ENCODE results near the gene ZMYND19. TPM values are rescaled to one million over a fixed set of nuclear protein-coding genes. Genes with fewer than 3 reads are reported as not detected.

Gene ZMYND19
- total RNA-seq, 4 donors from 2014 or later: 13.8 to 17.4 (median 15.8) TPM

DNA sequence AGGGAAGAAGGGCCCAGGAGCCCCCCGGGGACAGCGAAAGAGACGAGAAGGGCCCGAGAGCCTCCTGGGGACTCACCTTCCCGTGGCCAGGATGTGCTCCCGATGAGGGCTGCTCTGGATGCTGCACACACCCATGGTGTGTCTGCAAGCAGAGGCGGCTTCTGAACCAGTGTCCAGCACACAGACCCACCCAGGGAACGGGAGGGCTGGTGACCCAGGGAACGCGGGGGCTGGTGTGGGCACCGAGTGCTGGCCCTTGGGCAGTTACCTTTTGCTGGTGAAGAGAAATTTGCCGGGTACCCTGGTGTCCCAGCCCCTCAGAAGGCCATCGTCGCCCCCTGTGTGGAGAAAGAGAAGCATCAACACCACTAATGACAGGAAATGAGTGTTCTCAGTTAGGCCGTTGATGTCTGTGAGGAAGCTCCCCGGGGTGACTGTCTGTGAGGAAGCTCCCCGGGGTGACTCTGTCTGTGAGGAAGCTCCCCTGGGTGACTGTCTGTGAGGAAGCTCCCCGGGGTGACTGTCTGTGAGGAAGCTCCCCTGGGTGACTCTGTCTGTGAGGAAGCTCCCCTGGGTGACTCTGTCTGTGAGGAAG, 25.4 kb downstream of the ZMYND19 start:
- no peak overlapping the region for H3K27ac ChIP-seq
- no peaks in the 10 kb centered on the region for H3K27me3 ChIP-seq
- 79 to 91% methylated on average over 8 to 15 of the region's 18 CpGs for WGBS, 2 donors
- H3K4me3 ChIP-seq: no peak overlapping the region
- DNase-seq (ENCODE audit: low spot score in 2 of 2): no peak
- H3K36me3 ChIP-seq: peaks cover 0 to 46% (median 0%) of the 10 kb centered on the region in 3 donors
- H3K9me3 ChIP-seq: no peaks in the 10 kb centered on the region
- no peaks in the 10 kb centered on the region for H3K4me1 ChIP-seq
- TF ChIP-seq EP300 (IDR thresholded peaks at IDR 0.05) (no peak), POLR2A (IDR thresholded peaks at IDR 0.05) (no peak)
- TF ChIP-seq, protein P1, sequence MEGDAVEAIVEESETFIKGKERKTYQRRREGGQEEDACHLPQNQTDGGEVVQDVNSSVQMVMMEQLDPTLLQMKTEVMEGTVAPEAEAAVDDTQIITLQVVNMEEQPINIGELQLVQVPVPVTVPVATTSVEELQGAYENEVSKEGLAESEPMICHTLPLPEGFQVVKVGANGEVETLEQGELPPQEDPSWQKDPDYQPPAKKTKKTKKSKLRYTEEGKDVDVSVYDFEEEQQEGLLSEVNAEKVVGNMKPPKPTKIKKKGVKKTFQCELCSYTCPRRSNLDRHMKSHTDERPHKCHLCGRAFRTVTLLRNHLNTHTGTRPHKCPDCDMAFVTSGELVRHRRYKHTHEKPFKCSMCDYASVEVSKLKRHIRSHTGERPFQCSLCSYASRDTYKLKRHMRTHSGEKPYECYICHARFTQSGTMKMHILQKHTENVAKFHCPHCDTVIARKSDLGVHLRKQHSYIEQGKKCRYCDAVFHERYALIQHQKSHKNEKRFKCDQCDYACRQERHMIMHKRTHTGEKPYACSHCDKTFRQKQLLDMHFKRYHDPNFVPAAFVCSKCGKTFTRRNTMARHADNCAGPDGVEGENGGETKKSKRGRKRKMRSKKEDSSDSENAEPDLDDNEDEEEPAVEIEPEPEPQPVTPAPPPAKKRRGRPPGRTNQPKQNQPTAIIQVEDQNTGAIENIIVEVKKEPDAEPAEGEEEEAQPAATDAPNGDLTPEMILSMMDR (IDR thresholded peaks at IDR 0.05): no peak

DNA sequence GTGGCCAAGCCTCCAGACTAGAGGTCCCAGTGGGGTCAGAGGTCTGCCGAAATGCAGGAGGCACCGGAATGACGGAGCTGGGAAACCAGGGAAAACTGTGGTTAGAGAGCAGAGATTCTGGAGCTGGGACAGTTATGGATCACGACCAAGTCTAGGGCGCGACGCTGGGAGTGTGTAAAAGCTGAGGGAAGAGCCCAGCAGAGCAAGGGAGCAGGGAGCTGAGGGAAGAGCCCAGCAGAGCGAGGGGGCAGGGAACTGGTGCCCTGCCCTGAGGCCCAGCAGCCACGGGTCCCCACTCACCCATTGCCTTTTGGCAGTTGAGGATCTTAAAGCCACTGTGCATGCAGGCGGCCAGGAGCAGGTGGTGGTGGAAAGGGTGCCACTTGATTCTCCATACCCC, 26.2 kb downstream of the ZMYND19 start:
- 91 to 94% methylated on average over 10 of the region's 10 CpGs for WGBS, 2 donors
- Histone ChIP-seq H3K4me3 (no peak overlapping the region), H3K4me1 (no peaks in the 10 kb centered on the region), H3K27ac (no peak overlapping the region), H3K36me3 (peaks cover 0 to 51% (median 0%) of the 10 kb centered on the region in 3 donors), H3K27me3 (no peaks in the 10 kb centered on the region), H3K9me3 (no peaks in the 10 kb centered on the region)
- no peak for DNase-seq (ENCODE audit: low spot score in 2 of 2)
- no peak for TF ChIP-seq POLR2A (IDR thresholded peaks at IDR 0.05)
- TF ChIP-seq EP300 (IDR thresholded peaks at IDR 0.05): no peak
- TF ChIP-seq, protein P1 (IDR thresholded peaks at IDR 0.05): no peak

DNA sequence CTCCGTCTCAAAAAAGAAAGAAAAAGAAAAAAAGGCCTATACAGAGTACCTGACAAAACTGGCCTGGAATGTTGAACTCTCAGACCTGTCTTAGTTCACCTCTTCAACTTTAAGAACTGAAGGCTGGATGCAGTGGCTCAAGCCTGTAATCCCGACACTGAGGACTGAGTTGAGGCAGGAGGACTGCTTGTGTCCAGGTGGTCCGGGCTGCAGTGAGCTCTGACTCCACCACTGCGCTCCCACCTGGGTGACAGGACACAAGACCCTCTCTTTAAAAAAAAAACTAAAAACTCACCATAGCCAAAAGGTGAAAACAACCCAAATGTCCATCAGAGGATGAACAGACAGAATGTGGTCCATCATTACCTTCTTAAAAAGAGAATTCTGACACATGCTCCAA, 32.2 kb downstream of the ZMYND19 start:
- TF ChIP-seq, protein P1 (IDR thresholded peaks at IDR 0.05): no peak
- no peak for TF ChIP-seq POLR2A (IDR thresholded peaks at IDR 0.05)
- TF ChIP-seq EP300 (IDR thresholded peaks at IDR 0.05): no peak
- H3K4me3 ChIP-seq: no peak overlapping the region
- no peaks in the 10 kb centered on the region for H3K9me3 ChIP-seq
- DNase-seq (ENCODE audit: low spot score in 2 of 2): no peak
- H3K27ac ChIP-seq: no peak overlapping the region
- H3K4me1 ChIP-seq: peaks cover 0 to 10% (median 0%) of the 10 kb centered on the region in 4 donors
- H3K27me3 ChIP-seq: no peaks in the 10 kb centered on the region
- peaks cover 0 to 89% (median 7%) of the 10 kb centered on the region in 3 donors for H3K36me3 ChIP-seq
- 95 to 97% methylated on average over 4 of the region's 4 CpGs for WGBS, 2 donors

DNA sequence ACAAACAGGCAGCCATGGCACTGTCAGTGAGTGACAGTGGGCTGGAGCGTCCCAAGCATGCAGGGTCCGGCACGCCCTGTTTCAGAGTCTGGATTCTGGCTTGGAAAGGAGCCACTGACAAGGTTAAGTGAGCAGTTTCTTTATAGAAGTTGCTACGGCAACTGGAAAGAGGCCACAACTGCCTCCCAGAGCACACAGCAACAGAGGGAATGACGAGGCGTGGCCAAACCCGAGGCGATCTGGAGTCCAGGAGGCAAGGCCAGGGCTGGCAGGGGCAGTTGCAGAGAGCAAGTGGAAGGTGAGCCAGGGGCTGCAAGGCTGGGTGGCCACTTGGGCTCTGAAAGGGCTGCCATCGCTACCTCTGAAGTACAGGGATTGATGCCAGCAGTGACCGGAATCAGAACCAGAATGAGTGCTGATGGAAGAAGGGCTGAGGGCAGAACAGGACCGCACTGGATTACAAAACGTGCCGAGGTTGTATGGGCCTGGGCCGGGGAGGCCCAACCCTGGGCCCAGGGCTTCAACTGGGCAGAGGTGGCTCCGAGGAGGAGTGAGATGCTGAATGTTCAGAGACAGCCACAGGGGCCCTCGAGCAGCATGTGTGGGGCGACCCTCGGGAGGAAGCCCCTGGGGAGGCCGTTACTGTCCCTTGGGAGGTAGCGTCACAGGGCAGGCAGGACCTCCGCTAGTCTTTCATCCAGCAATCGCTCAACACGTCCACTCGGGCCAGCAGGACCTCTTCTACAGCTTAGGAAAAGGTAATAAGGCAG, 34.1 kb downstream of the ZMYND19 start:
- Histone ChIP-seq H3K36me3 (peaks cover 0 to 76% (median 7%) of the 10 kb centered on the region in 3 donors), H3K4me3 (no peak overlapping the region), H3K4me1 (peaks cover 0 to 20% (median 3%) of the 10 kb centered on the region in 4 donors), H3K27me3 (no peaks in the 10 kb centered on the region), H3K27ac (no peak overlapping the region), H3K9me3 (no peaks in the 10 kb centered on the region)
- DNase-seq (ENCODE audit: low spot score in 2 of 2): no peak
- 78 to 80% methylated on average over 18 to 24 of the region's 24 CpGs for WGBS, 2 donors
- TF ChIP-seq POLR2A (IDR thresholded peaks at IDR 0.05) (no peak), EP300 (IDR thresholded peaks at IDR 0.05) (no peak)
- TF ChIP-seq, protein P1 (IDR thresholded peaks at IDR 0.05): no peak

DNA sequence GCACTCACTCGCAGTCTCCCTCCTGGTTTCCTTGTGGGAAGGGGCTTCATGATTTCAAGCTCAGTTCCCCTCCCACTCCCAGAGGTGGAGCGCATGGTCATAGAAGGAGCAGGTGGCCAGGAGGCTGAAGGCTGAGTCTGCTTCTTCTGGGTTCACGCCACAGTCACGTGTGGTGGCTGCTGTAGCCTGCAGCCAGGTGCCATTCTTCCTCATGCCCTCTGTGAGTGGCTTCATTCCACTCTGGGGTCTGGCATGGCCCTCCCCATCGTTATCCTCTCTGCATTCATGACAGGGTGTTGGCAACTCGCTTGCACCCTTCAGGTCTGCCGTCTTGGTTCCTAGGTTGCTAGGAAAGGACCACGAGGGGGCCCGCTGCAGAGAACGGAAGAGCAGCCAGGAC, 35.1 kb downstream of the ZMYND19 start:
- H3K27ac ChIP-seq: no peak overlapping the region
- peaks cover 0 to 68% (median 7%) of the 10 kb centered on the region in 3 donors for H3K36me3 ChIP-seq

More for the DNA sequence above, 35.1 kb downstream of the ZMYND19 start:
- no peak for DNase-seq (ENCODE audit: low spot score in 2 of 2)
- Histone ChIP-seq H3K4me3 (no peak overlapping the region), H3K9me3 (no peaks in the 10 kb centered on the region), H3K4me1 (peaks cover 0 to 23% (median 3%) of the 10 kb centered on the region in 4 donors), H3K27me3 (no peaks in the 10 kb centered on the region)
- TF ChIP-seq, protein P1 (IDR thresholded peaks at IDR 0.05): no peak
- no peak for TF ChIP-seq EP300 (IDR thresholded peaks at IDR 0.05)
- no peak for TF ChIP-seq POLR2A (IDR thresholded peaks at IDR 0.05)
- WGBS, 2 donors: 90 to 93% methylated on average over 10 of the region's 10 CpGs
